GM18870 (cell line): Measurements from ENCODE around the gene CARM1.
A peak's percentile ranks its signal among the peaks of the same experiment; 100 is the strongest.
"Not testable (repeated sequence)": the region's sequence is repeated elsewhere in the genome, so short reads cannot be mapped to it uniquely, and the experiment has no call there.

Experiments
- ATAC-seq: cut with Tn5 transposase; IDR thresholded peaks from one replicate; pipeline ENCODE4 v1.9.1; 2021; ENCODE audit warnings: moderate library complexity; ENCODE audit not compliant: unreplicated experiment

Gene CARM1

GRCh38 chr19:10927730-10928562 is 56.6 kb downstream of the CARM1 start:
- ATAC-seq: no peak

- peak; percentile 83 for ATAC-seq
These were observed 57.4 kb downstream of the CARM1 start, which contains the start of the genes TIMM29 and YIPF2 for GRCh38 chr19:10928563-10929401. Gene TIMM29 (plus strand): TSS chr19:10928811. CDS start chr19:10928823, 12 bp downstream. Gene YIPF2 (minus strand): TSS chr19:10928639. CDS start chr19:10928410, 229 bp downstream.

- ATAC-seq: no peak
These were observed 58.0 kb downstream of the CARM1 start for GRCh38 chr19:10929402-10929794.

GRCh38 chr19:10935371-10936059 is 64.2 kb downstream of the CARM1 start:
- ATAC-seq: no peak

GRCh38 chr19:10936661-10937084 is 65.3 kb downstream of the CARM1 start:
- ATAC-seq: no peak

GRCh38 chr19:10941649-10942048 is 70.3 kb downstream of the CARM1 start:
- not testable (repeated sequence) for ATAC-seq

GRCh38 chr19:10943412-10943811 is 72.1 kb downstream of the CARM1 start:
- ATAC-seq: not testable (repeated sequence)

GRCh38 chr19:10945264-10945663 is 73.9 kb downstream of the CARM1 start:
- ATAC-seq: no peak

- no peak for ATAC-seq
These were observed 75.8 kb downstream of the CARM1 start for GRCh38 chr19:10946958-10947657.

GRCh38 chr19:10952809-10953208 is 81.5 kb downstream of the CARM1 start:
- no peak for ATAC-seq

GRCh38 chr19:10959277-10959968 is 88.1 kb downstream of the CARM1 start:
- not testable (repeated sequence) for ATAC-seq

- peak; percentile 37 for ATAC-seq
These were observed 89.1 kb downstream of the CARM1 start, which contains the start of gene SMARCA4 for GRCh38 chr19:10960314-10961072. Gene SMARCA4 (plus strand): TSS chr19:10961030. CDS start chr19:10984152, 23,122 bp downstream.

- no peak for ATAC-seq
These were observed 89.9 kb downstream of the CARM1 start for GRCh38 chr19:10961073-10961860.

GRCh38 chr19:10962863-10963262 is 91.5 kb downstream of the CARM1 start:
- no peak for ATAC-seq

GRCh38 chr19:10963865-10964264 is 92.5 kb downstream of the CARM1 start:
- no peak for ATAC-seq

GRCh38 chr19:10964903-10965302 is 93.5 kb downstream of the CARM1 start:
- ATAC-seq: no peak

- no peak for ATAC-seq
These were observed 94.0 kb downstream of the CARM1 start for GRCh38 chr19:10965398-10965797.

- ATAC-seq: no peak
These were observed 95.5 kb downstream of the CARM1 start for GRCh38 chr19:10966809-10967208.
